Kidney (tissue), 14 donors: ENCODE results near the gene COL8A2. TPM values are rescaled to one million over a fixed set of nuclear protein-coding genes. Genes with fewer than 3 reads are reported as not detected.

Experiments
- DNase-seq, 5 donors: peaks; one replicate each; pipeline ENCODE4 v3.0.0-alpha.2; 2013 to 2020
- FAIRE-seq: peaks from 2 replicates; lab custom pipeline; 2012; peaks lifted over from hg19 to GRCh38; lab: Jason Lieb, UNC
- H3K27ac ChIP-seq, 2 donors: one replicate each; pipeline ENCODE4 v1.7.0; 2013; ENCODE audit warnings: low read depth in 2 of 2, low read length in 2 of 2, inconsistent platforms in 1 of 2
- H3K27me3 ChIP-seq: one replicate; pipeline ENCODE4 v1.7.1; 2013; ENCODE audit warnings: low read length, inconsistent platforms; ENCODE audit not compliant: control insufficient read depth, insufficient read depth
- H3K36me3 ChIP-seq, 3 donors: one replicate each; pipeline versions ENCODE4 v1.7.0 to v1.7.1; 2013; ENCODE audit warnings: low read length in 3 of 3, control low read depth in 1 of 3, inconsistent platforms in 1 of 3; ENCODE audit not compliant: insufficient read depth in 3 of 3, control insufficient read depth in 2 of 3
- H3K4me1 ChIP-seq, 3 donors: one replicate each; pipeline versions ENCODE4 v1.7.0 to v1.7.1; 2013; ENCODE audit warnings: low read length in 3 of 3, inconsistent platforms in 1 of 3, low read depth in 1 of 3; ENCODE audit not compliant: control insufficient read depth in 2 of 3, insufficient read depth in 2 of 3
- H3K4me3 ChIP-seq, 3 donors: one replicate each; pipeline versions ENCODE4 v1.7.0 to v1.8.1; 2013; ENCODE audit warnings: low read length in 3 of 3, control low read depth in 1 of 3, inconsistent platforms in 1 of 3
- H3K9ac ChIP-seq, 3 donors: one replicate each; pipeline versions ENCODE4 v1.7.0 to v1.7.1; 2013; ENCODE audit warnings: low read length in 3 of 3, control low read depth in 1 of 3, inconsistent platforms in 1 of 3
- H3K9me3 ChIP-seq, 3 donors: one replicate each; pipeline versions ENCODE4 v1.7.0 to v1.7.1; 2013; ENCODE audit warnings: low read length in 3 of 3, control low read depth in 1 of 3, inconsistent platforms in 1 of 3; ENCODE audit not compliant: control insufficient read depth in 2 of 3, insufficient read depth in 1 of 3
- intact Hi-C: fragments of 100-400 bp; cut with DNase I; formaldehyde crosslinking; loops from one replicate; pipeline ENCODE4 v1.11.1; 2022
- polyA plus RNA-seq: library from polyadenylated mRNA; stranded (reverse); fragments of 350-450 nt; fragmentation: Illumina TruSeq; extraction: RNeasy Lipid Tissue Mini Kit (QIAGEN cat#74804); gene quantifications from one replicate; pipeline ENCODE4 v1.2.3, GENCODE V29; 2014; ENCODE audit warnings: low read depth, low replicate concordance; ENCODE audit not compliant: insufficient read depth
- total RNA-seq: library from RNA; stranded (reverse); fragmentation: NEBNext Ultra II Directional; extraction: Animal tissue kit (Norgen Biotek cat#: 25700); gene quantifications from one replicate; pipeline ENCODE4 v1.2.1, GENCODE V29; 2021
- TF ChIP-seq, protein P1 (sequence below): IDR thresholded peaks from 3 replicates; pipeline ENCODE4 v1.5.1; 2012; ENCODE audit warnings: mild to moderate bottlenecking, moderate library complexity, borderline replicate concordance; ENCODE audit not compliant: insufficient read depth; ENCODE audit errors: extremely low read depth
- donor health status: control.
- donor health status: control.
- donor health status: control.
- donor health status: control.
- donor health status: control.
- donor health status: DM: yes; HTN: yes; CAD: no.
- donor health status: Normal renal cell carcinoma (clear cell type).

COL8A2 gene
- total and polyA plus RNA-seq, 2 donors from 2014 or later, result 0.90 to 6.4 TPM

DNA sequence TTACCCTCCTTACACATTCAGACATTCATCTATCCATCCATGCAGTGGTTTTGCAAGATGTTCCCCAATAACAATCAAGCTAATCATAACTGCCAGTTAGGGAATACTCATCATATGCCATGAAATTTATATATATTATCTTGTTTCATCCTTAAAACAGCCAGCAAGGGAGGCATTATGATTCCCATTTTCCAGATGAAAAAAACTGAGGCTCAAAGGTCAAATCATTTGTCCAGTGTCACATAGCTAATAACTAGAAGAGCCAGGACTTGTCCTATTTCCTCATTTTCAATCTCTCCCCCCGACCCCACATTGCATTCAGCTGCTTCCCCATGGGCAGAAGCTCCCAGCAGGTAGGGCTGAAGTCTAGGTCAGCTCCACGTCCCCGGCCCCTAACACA, 7.0 kb upstream of the COL8A2 start:
- no peak overlapping the region for H3K27ac ChIP-seq
- FAIRE-seq, result no peak
- TF ChIP-seq, protein P1, sequence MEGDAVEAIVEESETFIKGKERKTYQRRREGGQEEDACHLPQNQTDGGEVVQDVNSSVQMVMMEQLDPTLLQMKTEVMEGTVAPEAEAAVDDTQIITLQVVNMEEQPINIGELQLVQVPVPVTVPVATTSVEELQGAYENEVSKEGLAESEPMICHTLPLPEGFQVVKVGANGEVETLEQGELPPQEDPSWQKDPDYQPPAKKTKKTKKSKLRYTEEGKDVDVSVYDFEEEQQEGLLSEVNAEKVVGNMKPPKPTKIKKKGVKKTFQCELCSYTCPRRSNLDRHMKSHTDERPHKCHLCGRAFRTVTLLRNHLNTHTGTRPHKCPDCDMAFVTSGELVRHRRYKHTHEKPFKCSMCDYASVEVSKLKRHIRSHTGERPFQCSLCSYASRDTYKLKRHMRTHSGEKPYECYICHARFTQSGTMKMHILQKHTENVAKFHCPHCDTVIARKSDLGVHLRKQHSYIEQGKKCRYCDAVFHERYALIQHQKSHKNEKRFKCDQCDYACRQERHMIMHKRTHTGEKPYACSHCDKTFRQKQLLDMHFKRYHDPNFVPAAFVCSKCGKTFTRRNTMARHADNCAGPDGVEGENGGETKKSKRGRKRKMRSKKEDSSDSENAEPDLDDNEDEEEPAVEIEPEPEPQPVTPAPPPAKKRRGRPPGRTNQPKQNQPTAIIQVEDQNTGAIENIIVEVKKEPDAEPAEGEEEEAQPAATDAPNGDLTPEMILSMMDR, result no peak
- H3K27me3 ChIP-seq, result no peaks in the 10 kb centered on the region
- H3K4me3 ChIP-seq, result no peak overlapping the region
- no peak overlapping the region for H3K9ac ChIP-seq
- intact Hi-C loops, result no loop called here
- peaks cover 0 to 4% (median 4%) of the 10 kb centered on the region in 3 donors for H3K36me3 ChIP-seq
- no peak for DNase-seq
- peaks cover 0 to 2% (median 0%) of the 10 kb centered on the region in 3 donors for H3K4me1 ChIP-seq
- no peaks in the 10 kb centered on the region for H3K9me3 ChIP-seq

DNA sequence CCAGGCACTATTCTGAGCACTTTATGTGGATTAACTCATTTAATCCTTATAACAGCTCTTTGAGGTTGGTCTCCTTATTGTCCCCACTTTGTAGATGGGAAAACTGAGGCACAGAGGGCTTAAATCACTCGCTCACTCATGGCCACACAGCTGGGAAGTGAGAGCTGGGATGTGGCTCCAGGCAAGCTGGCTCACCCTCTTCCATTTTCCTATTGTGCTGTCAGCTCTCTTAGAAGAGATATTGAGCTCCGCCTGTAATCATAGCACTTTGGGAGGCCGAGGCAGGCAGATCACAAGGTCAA, 3.8 kb upstream of the COL8A2 start:
- Histone ChIP-seq H3K9ac (no peak overlapping the region), H3K27ac (no peak overlapping the region), H3K4me1 (peaks cover 0 to 6% (median 0%) of the 10 kb centered on the region in 3 donors), H3K36me3 (no peaks in the 10 kb centered on the region), H3K4me3 (no peak overlapping the region), H3K27me3 (peaks cover 3% of the 10 kb centered on the region), H3K9me3 (no peaks in the 10 kb centered on the region)
- DNase-seq, result no peak
- intact Hi-C loops, result no loop called here
- TF ChIP-seq, protein P1, result no peak
- FAIRE-seq, result no peak

DNA sequence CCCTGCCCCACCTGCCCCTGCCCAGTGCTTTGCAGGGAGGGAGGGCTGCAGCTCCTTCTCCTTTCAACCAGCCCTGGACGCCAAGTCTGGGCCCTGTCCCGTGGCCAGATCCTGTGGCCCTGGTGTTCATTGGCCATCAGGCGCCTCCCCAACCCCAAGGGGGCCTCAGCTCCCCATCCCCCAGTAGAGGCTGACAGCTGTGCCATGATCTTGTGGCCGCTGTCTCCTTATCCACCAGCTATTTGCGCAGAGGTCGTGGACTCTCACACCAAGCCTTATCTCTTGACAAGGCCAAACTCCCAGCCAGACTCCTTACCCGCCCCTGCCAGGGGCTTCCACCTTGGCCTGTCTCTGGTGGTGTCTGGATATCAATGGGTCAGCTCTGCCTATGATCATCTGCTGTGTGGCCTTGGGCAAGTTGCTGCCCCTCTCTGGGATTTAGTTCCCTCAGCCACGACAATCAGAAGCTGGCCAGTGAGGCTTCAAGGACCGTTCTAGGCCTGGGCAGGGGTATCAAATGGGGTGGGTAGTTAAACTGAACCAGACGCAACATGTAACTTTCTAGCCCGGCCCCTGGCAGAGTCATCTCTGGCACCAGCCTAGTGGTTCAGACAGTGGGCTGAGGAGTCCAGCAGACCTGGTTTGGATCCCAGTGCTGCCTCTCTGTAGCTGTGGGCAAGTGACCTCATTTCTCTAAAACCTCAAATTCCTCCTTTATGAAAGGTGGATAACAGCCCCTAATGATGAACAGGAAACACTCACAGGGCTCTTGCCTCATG, 3.3 kb upstream of the COL8A2 start:
- FAIRE-seq, result no peak
- Histone ChIP-seq H3K27ac (no peak overlapping the region), H3K36me3 (no peaks in the 10 kb centered on the region), H3K4me3 (no peak overlapping the region), H3K9ac (no peak overlapping the region), H3K4me1 (peaks cover 0 to 4% (median 0%) of the 10 kb centered on the region in 3 donors), H3K9me3 (no peaks in the 10 kb centered on the region), H3K27me3 (peaks cover 3% of the 10 kb centered on the region)
- no peak for DNase-seq
- intact Hi-C loops, result no loop called here
- TF ChIP-seq, protein P1, result no peak
